Panc1 (cell line): ENCODE results near the gene FKRP.

Experiments
- POLR2AphosphoS5 ChIP-seq: IDR thresholded peaks from 2 replicates; pipeline ENCODE4 v1.6.1; 2012; ENCODE audit warnings: mild to moderate bottlenecking, low read depth, low read length, moderate library complexity
- TF ChIP-seq, protein P1 (sequence below): fragments of 450-650 bp; IDR thresholded peaks from 2 replicates; pipeline ENCODE4 v1.5.1; 2017; ENCODE audit warnings: mild to moderate bottlenecking

DNA sequence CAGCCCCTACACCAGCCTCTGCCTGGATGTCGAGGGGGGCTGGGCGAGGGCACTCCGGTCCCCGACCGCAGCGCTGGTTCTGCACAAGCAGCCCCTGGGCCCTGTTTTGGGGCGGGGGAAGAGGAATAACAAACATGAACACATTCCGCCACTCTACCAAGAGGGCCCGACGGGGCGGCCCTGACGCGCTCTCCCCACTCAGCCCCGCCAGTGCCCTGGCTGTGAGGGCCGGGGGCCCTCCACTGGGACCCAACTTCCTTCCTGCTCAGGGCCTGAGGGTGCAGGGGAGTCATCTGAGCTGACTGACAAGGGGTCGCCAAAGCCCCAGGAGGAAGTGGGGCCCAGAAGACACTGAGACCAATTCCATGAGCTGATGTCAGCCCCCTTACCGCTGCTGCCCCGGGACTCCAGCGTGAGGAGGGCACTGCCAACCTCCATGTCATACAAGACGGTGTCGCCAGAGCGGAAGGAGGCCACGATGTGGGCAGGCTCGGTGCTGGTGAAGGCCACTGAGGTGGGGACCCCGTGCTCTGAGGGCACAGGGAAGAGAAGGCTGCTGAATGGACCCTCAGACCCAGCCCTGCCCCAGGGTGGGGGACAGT, 23.3 kb upstream of the FKRP start:
- TF ChIP-seq, protein P1, sequence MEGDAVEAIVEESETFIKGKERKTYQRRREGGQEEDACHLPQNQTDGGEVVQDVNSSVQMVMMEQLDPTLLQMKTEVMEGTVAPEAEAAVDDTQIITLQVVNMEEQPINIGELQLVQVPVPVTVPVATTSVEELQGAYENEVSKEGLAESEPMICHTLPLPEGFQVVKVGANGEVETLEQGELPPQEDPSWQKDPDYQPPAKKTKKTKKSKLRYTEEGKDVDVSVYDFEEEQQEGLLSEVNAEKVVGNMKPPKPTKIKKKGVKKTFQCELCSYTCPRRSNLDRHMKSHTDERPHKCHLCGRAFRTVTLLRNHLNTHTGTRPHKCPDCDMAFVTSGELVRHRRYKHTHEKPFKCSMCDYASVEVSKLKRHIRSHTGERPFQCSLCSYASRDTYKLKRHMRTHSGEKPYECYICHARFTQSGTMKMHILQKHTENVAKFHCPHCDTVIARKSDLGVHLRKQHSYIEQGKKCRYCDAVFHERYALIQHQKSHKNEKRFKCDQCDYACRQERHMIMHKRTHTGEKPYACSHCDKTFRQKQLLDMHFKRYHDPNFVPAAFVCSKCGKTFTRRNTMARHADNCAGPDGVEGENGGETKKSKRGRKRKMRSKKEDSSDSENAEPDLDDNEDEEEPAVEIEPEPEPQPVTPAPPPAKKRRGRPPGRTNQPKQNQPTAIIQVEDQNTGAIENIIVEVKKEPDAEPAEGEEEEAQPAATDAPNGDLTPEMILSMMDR, result no peak
- no peak for TF ChIP-seq POLR2AphosphoS5
